Suprapubic skin (tissue), 4 donors: Measurements from ENCODE around the gene PCED1B. TPM values are rescaled to one million over a fixed set of nuclear protein-coding genes. Genes with fewer than 3 reads are reported as not detected.

ENCODE experiments used
- DNase-seq, 2 donors: peaks; one replicate each; pipeline ENCODE4 v3.0.0-alpha.2; 2019; ENCODE audit warnings: low spot score in 2 of 2
- H3K27ac ChIP-seq: fragments of 200-600 bp; sonication (generic); one replicate; pipeline ENCODE4 v1.5.1; 2019
- H3K27me3 ChIP-seq: fragments of 200-600 bp; sonication (generic); one replicate; pipeline ENCODE4 v1.5.1; 2019
- H3K36me3 ChIP-seq: fragments of 200-600 bp; sonication (generic); one replicate; pipeline ENCODE4 v1.5.1; 2019
- H3K4me1 ChIP-seq: fragments of 200-600 bp; sonication (generic); one replicate; pipeline ENCODE4 v1.5.1; 2019
- H3K4me3 ChIP-seq: fragments of 200-600 bp; sonication (generic); one replicate; pipeline ENCODE4 v1.5.1; 2019; ENCODE audit warnings: mild to moderate bottlenecking
- H3K9me3 ChIP-seq: fragments of 200-600 bp; sonication (generic); one replicate; pipeline ENCODE4 v1.5.1; 2019
- CTCF ChIP-seq, 2 donors: fragments of 200-600 bp in 1 of 2; fragments of 450-650 bp in 1 of 2; sonication (generic) in 1 of 2; IDR thresholded peaks; one replicate each; pipeline ENCODE4 v1.5.1; 2016 to 2019; ENCODE audit warnings: antibody characterized with exemption in 2 of 2, mild to moderate bottlenecking in 1 of 2, moderate library complexity in 1 of 2
- EP300 ChIP-seq: sonication (generic); formaldehyde crosslinking; IDR thresholded peaks from one replicate; pipeline ENCODE4 v1.6.1; 2017; ENCODE audit warnings: antibody characterized with exemption
- POLR2A ChIP-seq, 2 donors: fragments of 450-650 bp; IDR thresholded peaks; one replicate each; pipeline ENCODE4 v1.6.1; 2017; ENCODE audit warnings: antibody characterized with exemption in 2 of 2, mild to moderate bottlenecking in 2 of 2, moderate library complexity in 2 of 2
- POLR2AphosphoS5 ChIP-seq, 3 donors: sonication (generic); formaldehyde crosslinking; IDR thresholded peaks; one replicate each; pipeline ENCODE4 v1.6.1; 2017; ENCODE audit warnings: antibody characterized with exemption in 3 of 3
- WGBS: methylation state at CpG from one replicate; pipeline ENCODE4 v1.1.5; 2018; 5-methylcytosine and 5-hydroxymethylcytosine counted together
- total RNA-seq, 4 donors: library from RNA; depleted of rRNA; stranded (reverse); fragments of >200 nt; gene quantifications; one replicate each; pipeline ENCODE4 v1.1.0, GENCODE V29; 2016

PCED1B gene
- total RNA-seq, 4 donors from 2014 or later: 0.65 to 5.1 TPM; not detected in 2

- DNase-seq: no peak
- H3K36me3 ChIP-seq: no peaks in the 10 kb centered on the region
- H3K9me3 ChIP-seq: no peaks in the 10 kb centered on the region
- peaks cover 11% of the 10 kb centered on the region for H3K4me1 ChIP-seq
- H3K27me3 ChIP-seq: no peaks in the 10 kb centered on the region
- no peak overlapping the region for H3K4me3 ChIP-seq
- 88% methylated on average over 17 of the region's 17 CpGs for WGBS
- TF ChIP-seq EP300 (no peak), CTCF (IDR thresholded peaks at IDR 0.05) (no peak), POLR2AphosphoS5 (IDR thresholded peaks at IDR 0.05) (no peak), POLR2A (IDR thresholded peaks at IDR 0.05) (no peak)
- no peak overlapping the region for H3K27ac ChIP-seq
These were observed 145.2 kb downstream of the PCED1B start for GRCh38 chr12:47224563-47225133.

- peaks cover 11% of the 10 kb centered on the region for H3K4me1 ChIP-seq
- WGBS: 88% methylated on average over 2 of the region's 2 CpGs
These were observed 145.9 kb downstream of the PCED1B start for GRCh38 chr12:47225356-47225755.

GRCh38 chr12:47226199-47226598 lies 146.8 kb downstream of the PCED1B start:
- Histone ChIP-seq H3K4me1 (peaks cover 11% of the 10 kb centered on the region), H3K27ac (no peak overlapping the region), H3K4me3 (no peak overlapping the region), H3K27me3 (no peaks in the 10 kb centered on the region), H3K36me3 (no peaks in the 10 kb centered on the region), H3K9me3 (no peaks in the 10 kb centered on the region)
- no peak for DNase-seq
- TF ChIP-seq POLR2AphosphoS5 (IDR thresholded peaks at IDR 0.05): no peak
- TF ChIP-seq EP300: no peak
- TF ChIP-seq CTCF (IDR thresholded peaks at IDR 0.05): no peak
- no peak for TF ChIP-seq POLR2A (IDR thresholded peaks at IDR 0.05)
- 90% methylated on average over 10 of the region's 10 CpGs for WGBS

More at GRCh38 chr12:47225356-47225755, 145.9 kb downstream of the PCED1B start:
- DNase-seq: no peak
- TF ChIP-seq POLR2A (IDR thresholded peaks at IDR 0.05) (no peak), POLR2AphosphoS5 (IDR thresholded peaks at IDR 0.05) (no peak), EP300 (no peak), CTCF (IDR thresholded peaks at IDR 0.05) (no peak)
- Histone ChIP-seq H3K27me3 (no peaks in the 10 kb centered on the region), H3K9me3 (no peaks in the 10 kb centered on the region), H3K27ac (no peak overlapping the region), H3K36me3 (no peaks in the 10 kb centered on the region), H3K4me3 (no peak overlapping the region)

GRCh38 chr12:47228802-47229201 lies 149.4 kb downstream of the PCED1B start:
- H3K27ac ChIP-seq: no peak overlapping the region
- no peak for DNase-seq
- no peaks in the 10 kb centered on the region for H3K36me3 ChIP-seq
- H3K9me3 ChIP-seq: no peaks in the 10 kb centered on the region
- WGBS: 95% methylated on average over 4 of the region's 4 CpGs
- H3K4me1 ChIP-seq: no peaks in the 10 kb centered on the region
- H3K4me3 ChIP-seq: no peak overlapping the region
- TF ChIP-seq POLR2A (IDR thresholded peaks at IDR 0.05) (no peak), POLR2AphosphoS5 (IDR thresholded peaks at IDR 0.05) (no peak), CTCF (IDR thresholded peaks at IDR 0.05) (no peak), EP300 (no peak)
- no peaks in the 10 kb centered on the region for H3K27me3 ChIP-seq

GRCh38 chr12:47231456-47231855 lies 152.0 kb downstream of the PCED1B start:
- TF ChIP-seq EP300 (no peak), POLR2A (IDR thresholded peaks at IDR 0.05) (no peak), CTCF (IDR thresholded peaks at IDR 0.05) (no peak), POLR2AphosphoS5 (IDR thresholded peaks at IDR 0.05) (no peak)
- Histone ChIP-seq H3K4me3 (no peak overlapping the region), H3K9me3 (no peaks in the 10 kb centered on the region), H3K4me1 (no peaks in the 10 kb centered on the region), H3K27ac (no peak overlapping the region), H3K36me3 (peaks cover 3% of the 10 kb centered on the region), H3K27me3 (no peaks in the 10 kb centered on the region)
- 79% methylated on average over 7 of the region's 7 CpGs for WGBS
- no peak for DNase-seq
